Endothelial cell of umbilical vein (primary cell): Measurements from ENCODE around the gene AP3S2. TPM values are rescaled to one million over a fixed set of nuclear protein-coding genes. Genes with fewer than 3 reads are reported as not detected.

Experiments
- BruUV-seq: library from RNA; stranded (reverse); fragments of 400-500 nt; replicated peaks from 2 replicates; lab custom pipeline; 2021; lab: Mats Ljungman, UMichigan
- CTCF ChIA-PET: fragments of 300-600, 350-600 bp; sonication (Branson Sonifier 250); formaldehyde crosslinking; loops from one replicate; lab custom pipeline; 2021; ENCODE audit warnings: antibody characterized with exemption, inconsistent platforms; lab: Charles Lee
- POLR2A ChIA-PET: fragments of 300-600, 350-600 bp; sonication (Branson Sonifier 250); formaldehyde crosslinking; loops from one replicate; lab custom pipeline; 2021; ENCODE audit warnings: antibody characterized with exemption, inconsistent platforms; lab: Charles Lee
- DNase-seq: peaks from one replicate; pipeline ENCODE4 v3.0.0-alpha.2; 2011; ENCODE audit warnings: low read depth, low spot score
- FAIRE-seq: peaks from 2 replicates; lab custom pipeline; 2011; peaks lifted over from hg19 to GRCh38; lab: Jason Lieb, UNC
- H2AFZ ChIP-seq: 2 replicates; pipeline ENCODE4 v1.6.0; 2012; ENCODE audit warnings: low read depth, low read length, control low read depth, inconsistent platforms
- H3K27ac ChIP-seq: 2 replicates; pipeline ENCODE4 v1.5.1; 2011; ENCODE audit warnings: low read depth, mild to moderate bottlenecking, control low read depth, low read length, moderate library complexity; ENCODE audit not compliant: insufficient read depth
- H3K27me3 ChIP-seq, 2 experiments: 2 replicates each; pipeline versions ENCODE4 v1.6.0 to v1.6.1; 2011; ENCODE audit warnings: low read length in 2 of 2, mixed read lengths in 1 of 2; ENCODE audit not compliant: control insufficient read depth in 2 of 2, insufficient read depth in 2 of 2
- H3K36me3 ChIP-seq, 2 experiments: 2 replicates in 1 of 2; 3 replicates in 1 of 2; pipeline ENCODE4 v1.5.1; 2011; ENCODE audit warnings: low read length in 2 of 2, mild to moderate bottlenecking in 1 of 2, moderate library complexity in 1 of 2; ENCODE audit not compliant: control insufficient read depth in 2 of 2, insufficient read depth in 2 of 2; ENCODE audit errors: extremely low read depth in 1 of 2
- H3K4me1 ChIP-seq: 3 replicates; pipeline ENCODE4 v1.5.1; 2011; ENCODE audit warnings: mild to moderate bottlenecking, low read length; ENCODE audit not compliant: control insufficient read depth, insufficient read depth; ENCODE audit errors: extremely low read depth
- H3K4me2 ChIP-seq: 2 replicates; pipeline ENCODE4 v1.6.1; 2011; ENCODE audit warnings: low read length, control low read depth, mixed read lengths; ENCODE audit not compliant: insufficient read depth
- H3K4me3 ChIP-seq, 3 experiments: fragments of 200-600 bp in 1 of 3; sonication (generic), shearing (Covaris generic) in 1 of 3; replicated peaks in 1 of 3; 2 replicates each; pipeline ENCODE4 v1.5.1; 2011 to 2016; ENCODE audit warnings: control low read depth in 3 of 3, low read length in 3 of 3, mild to moderate bottlenecking in 2 of 3, inconsistent platforms in 1 of 3, low read depth in 1 of 3, moderate library complexity in 1 of 3; ENCODE audit not compliant: insufficient read depth in 1 of 3
- H3K79me2 ChIP-seq: 2 replicates; pipeline ENCODE4 v1.6.0; 2012; ENCODE audit warnings: low read length, inconsistent platforms; ENCODE audit not compliant: control insufficient read depth, insufficient read depth
- H3K9ac ChIP-seq: replicated peaks from 2 replicates; pipeline ENCODE3; 2011; ENCODE audit warnings: low read length, control low read depth; ENCODE audit not compliant: insufficient read depth; ENCODE audit errors: extremely low read depth
- H3K9me1 ChIP-seq: replicated peaks from 3 replicates; pipeline ENCODE4 v1.6.0; 2011; ENCODE audit warnings: mild to moderate bottlenecking, low read length; ENCODE audit not compliant: control insufficient read depth, insufficient read depth; ENCODE audit errors: extremely low read depth
- H3K9me3 ChIP-seq: replicated peaks from 2 replicates; pipeline ENCODE4 v1.5.1; 2012; ENCODE audit warnings: low read length, inconsistent platforms; ENCODE audit not compliant: control insufficient read depth, insufficient read depth
- H4K20me1 ChIP-seq: replicated peaks from 2 replicates; pipeline ENCODE3; 2011; ENCODE audit warnings: mild to moderate bottlenecking, low read length; ENCODE audit not compliant: control insufficient read depth, insufficient read depth; ENCODE audit errors: extremely low read depth
- EZH2 ChIP-seq: IDR thresholded peaks from 2 replicates; pipeline ENCODE4 v1.6.1; 2012; ENCODE audit warnings: borderline replicate concordance, low read depth, mild to moderate bottlenecking, moderate library complexity, low read length, inconsistent platforms; ENCODE audit not compliant: severe bottlenecking
- FOS ChIP-seq: IDR thresholded peaks from 2 replicates; pipeline ENCODE4 v1.6.1; 2011; ENCODE audit warnings: mild to moderate bottlenecking, low read length, moderate library complexity, borderline replicate concordance; ENCODE audit not compliant: insufficient read depth
- GATA2 ChIP-seq: IDR thresholded peaks from 2 replicates; pipeline ENCODE4 v1.7.0; 2011; ENCODE audit warnings: low read depth, mild to moderate bottlenecking, moderate library complexity, mixed read lengths, low read length; ENCODE audit not compliant: insufficient read length, insufficient read depth
- JUN ChIP-seq: IDR thresholded peaks from 2 replicates; pipeline ENCODE4 v1.6.1; 2011; ENCODE audit warnings: borderline replicate concordance, low read depth; ENCODE audit not compliant: insufficient read length, insufficient read depth
- MAX ChIP-seq: IDR thresholded peaks from 2 replicates; pipeline ENCODE4 v1.6.1; 2011; ENCODE audit not compliant: insufficient read depth, insufficient read length
- MYC ChIP-seq: IDR thresholded peaks from one replicate; pipeline ENCODE4 v1.6.1; 2011; ENCODE audit warnings: mild to moderate bottlenecking, low read depth, low read length
- POLR2A ChIP-seq: IDR thresholded peaks from 2 replicates; pipeline ENCODE4 v1.6.1; 2012; ENCODE audit warnings: low read depth, mild to moderate bottlenecking, control low read depth, low read length
- POLR2AphosphoS5 ChIP-seq: IDR thresholded peaks from 2 replicates; pipeline ENCODE4 v1.6.1; 2012; ENCODE audit warnings: low read depth, mild to moderate bottlenecking, control low read depth, low read length, moderate library complexity; ENCODE audit not compliant: insufficient read depth
- dilution Hi-C: fragments of 300-500 bp; cut with MboI; formaldehyde crosslinking; loops from one replicate; pipeline ENCODE4 v1.15.0; 2019; ENCODE audit warnings: low sequenced_read_pairs; ENCODE audit not compliant: extremely low pct_ligation_motif_present
- intact Hi-C: fragments of 100-400 bp; cut with micrococcal nuclease; formaldehyde crosslinking; loops from one replicate; pipeline ENCODE4 v1.10.0; 2022
- polyA plus RNA-seq, 4 experiments: library from polyadenylated mRNA; depleted of rRNA in 3 of 4; stranded (reverse) in 3 of 4; unstranded in 1 of 4; fragments of >200 nt; gene quantifications; 2 replicates each; pipeline versions ENCODE4 v1.2.1 to v1.2.3, GENCODE V29; 2011 to 2012; ENCODE audit warnings: missing spikeins in 1 of 4
- total RNA-seq: library from RNA; stranded (reverse); gene quantifications from 2 replicates; pipeline ENCODE4 v1.2.3, GENCODE V29; 2021
- TF ChIP-seq, protein P1 (sequence below), 2 donors: IDR thresholded peaks; 1 replicate in 1 of 2; 2 replicates in 1 of 2; pipeline ENCODE4 v1.5.1; 2011; ENCODE audit warnings: low read length in 2 of 2, mild to moderate bottlenecking in 2 of 2, moderate library complexity in 2 of 2, control low read depth in 1 of 2, inconsistent platforms in 1 of 2, low read depth in 1 of 2; ENCODE audit not compliant: insufficient read depth in 1 of 2; ENCODE audit errors: extremely low read depth in 1 of 2

Gene AP3S2
- total and polyA plus RNA-seq, 2 donors (not counting 3 experiments of a cell fraction or from before 2014, with no cell fraction given): 14.6 to 31.1 TPM

DNA sequence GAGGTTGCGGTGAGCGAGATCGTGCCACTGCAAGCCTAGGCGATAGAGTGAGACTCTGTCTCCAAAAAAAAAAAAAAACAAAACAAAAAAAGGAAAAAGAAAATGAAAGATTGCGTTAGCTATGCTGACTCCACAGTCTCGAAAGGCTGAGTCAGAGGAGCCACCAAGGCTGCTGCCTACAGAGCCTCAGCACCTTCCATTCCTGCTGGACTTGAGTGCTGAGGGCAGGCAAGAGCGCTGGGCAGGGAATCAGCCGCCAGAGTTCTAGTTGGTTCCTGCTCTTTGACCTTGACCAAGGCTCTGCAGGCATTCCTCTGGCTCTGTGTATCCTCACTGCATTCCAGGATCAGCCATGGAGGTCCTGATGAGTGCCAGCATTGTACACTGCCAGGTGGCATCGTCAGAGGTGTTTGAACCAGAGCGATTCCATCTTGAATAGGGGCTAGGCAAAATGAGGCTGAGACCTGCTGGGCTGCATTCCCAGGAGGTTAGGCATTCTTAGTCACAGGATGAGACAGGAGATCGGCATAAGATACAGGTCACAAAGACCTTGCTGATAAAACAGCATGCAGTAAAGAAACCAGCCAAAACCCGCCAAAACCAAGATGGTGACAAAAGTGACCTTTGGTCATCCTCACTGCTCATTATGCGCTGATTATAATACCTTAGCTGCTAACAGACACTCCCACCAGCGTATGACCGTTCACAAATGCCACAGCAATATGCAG is 111.7 kb downstream of the AP3S2 start:
- Histone ChIP-seq H3K4me2 (no peak overlapping the region), H3K36me3 (peaks cover 3 to 5% of the 10 kb centered on the region in 2 experiments), H3K9me3 (no peaks in the 10 kb centered on the region), H4K20me1 (no peaks in the 10 kb centered on the region), H3K79me2 (no peaks in the 10 kb centered on the region), H3K27me3 (no peaks in the 10 kb centered on the region), H2AFZ (no peak overlapping the region), H3K9ac (no peak overlapping the region), H3K27ac (no peak overlapping the region), H3K4me1 (peaks cover 4% of the 10 kb centered on the region), H3K4me3 (no peak overlapping the region), H3K9me1 (no peaks in the 10 kb centered on the region)
- dilution Hi-C loops: no loop called here
- TF ChIP-seq, protein P1, sequence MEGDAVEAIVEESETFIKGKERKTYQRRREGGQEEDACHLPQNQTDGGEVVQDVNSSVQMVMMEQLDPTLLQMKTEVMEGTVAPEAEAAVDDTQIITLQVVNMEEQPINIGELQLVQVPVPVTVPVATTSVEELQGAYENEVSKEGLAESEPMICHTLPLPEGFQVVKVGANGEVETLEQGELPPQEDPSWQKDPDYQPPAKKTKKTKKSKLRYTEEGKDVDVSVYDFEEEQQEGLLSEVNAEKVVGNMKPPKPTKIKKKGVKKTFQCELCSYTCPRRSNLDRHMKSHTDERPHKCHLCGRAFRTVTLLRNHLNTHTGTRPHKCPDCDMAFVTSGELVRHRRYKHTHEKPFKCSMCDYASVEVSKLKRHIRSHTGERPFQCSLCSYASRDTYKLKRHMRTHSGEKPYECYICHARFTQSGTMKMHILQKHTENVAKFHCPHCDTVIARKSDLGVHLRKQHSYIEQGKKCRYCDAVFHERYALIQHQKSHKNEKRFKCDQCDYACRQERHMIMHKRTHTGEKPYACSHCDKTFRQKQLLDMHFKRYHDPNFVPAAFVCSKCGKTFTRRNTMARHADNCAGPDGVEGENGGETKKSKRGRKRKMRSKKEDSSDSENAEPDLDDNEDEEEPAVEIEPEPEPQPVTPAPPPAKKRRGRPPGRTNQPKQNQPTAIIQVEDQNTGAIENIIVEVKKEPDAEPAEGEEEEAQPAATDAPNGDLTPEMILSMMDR (IDR thresholded peaks at IDR 0.05; ENCODE audit: extremely low read depth in 1 of 2, insufficient read depth in 1 of 2, low read depth in 1 of 2, low read length in 2 of 2): no peak
- TF ChIP-seq GATA2 (peak; percentile 59), POLR2AphosphoS5 (no peak)
- ChIA-PET CTCF (interaction anchor here (1.4 to 5.3 kb wide), 5 partner anchors 10 to 93 kb away, joined by 3 to 38 read pairs (median 10); no protein-coding TSS in a partner anchor), POLR2A (no interaction called here)
- intact Hi-C loops: no loop called here
- no peak for DNase-seq
- no TSS peak for BruUV-seq
- peak; percentile 28 for FAIRE-seq

- FAIRE-seq (no peak), DNase-seq (no peak)
- no peak overlapping the region for H3K4me2 ChIP-seq
- no peaks in the 10 kb centered on the region for H4K20me1 ChIP-seq
- BruUV-seq: no TSS peak
- H3K27ac ChIP-seq: no peak overlapping the region
- intact Hi-C loops (no loop called here), dilution Hi-C loops (no loop called here)
- no peak overlapping the region for H3K4me3 ChIP-seq
- TF ChIP-seq, protein P1 (IDR thresholded peaks at IDR 0.05; ENCODE audit: extremely low read depth in 1 of 2, insufficient read depth in 1 of 2, low read depth in 1 of 2, low read length in 2 of 2): no peak
- TF ChIP-seq EZH2: no peak
- no peak for TF ChIP-seq POLR2A
- no peak for TF ChIP-seq FOS
- TF ChIP-seq POLR2AphosphoS5: no peak
- no peak for TF ChIP-seq MAX
- TF ChIP-seq MYC: no peak
- TF ChIP-seq GATA2: no peak
- no peak for TF ChIP-seq JUN
- no peak overlapping the region for H2AFZ ChIP-seq
- no peaks in the 10 kb centered on the region for H3K27me3 ChIP-seq
- peaks cover 3 to 5% of the 10 kb centered on the region in 2 experiments for H3K36me3 ChIP-seq
- H3K79me2 ChIP-seq: no peaks in the 10 kb centered on the region
- peaks cover 6% of the 10 kb centered on the region for H3K4me1 ChIP-seq
- CTCF ChIA-PET: interaction anchor here (0.8 to 5.3 kb wide), 4 partner anchors 9 to 94 kb away, joined by 3 to 38 read pairs (median 6); no protein-coding TSS in a partner anchor
- POLR2A ChIA-PET: no interaction called here
- H3K9me3 ChIP-seq: no peaks in the 10 kb centered on the region
- H3K9me1 ChIP-seq: no peaks in the 10 kb centered on the region
- H3K9ac ChIP-seq: no peak overlapping the region
Observed at GRCh38 chr15:89781055-89781454, 112.7 kb downstream of the AP3S2 start.
